ENCODE measurements around the gene HDAC7. TPM values are rescaled to one million over a fixed set of nuclear protein-coding genes. Genes with fewer than 3 reads are reported as not detected.

The HDAC7 gene
- total RNA-seq, 1 donor = 25.4 TPM

DNA sequence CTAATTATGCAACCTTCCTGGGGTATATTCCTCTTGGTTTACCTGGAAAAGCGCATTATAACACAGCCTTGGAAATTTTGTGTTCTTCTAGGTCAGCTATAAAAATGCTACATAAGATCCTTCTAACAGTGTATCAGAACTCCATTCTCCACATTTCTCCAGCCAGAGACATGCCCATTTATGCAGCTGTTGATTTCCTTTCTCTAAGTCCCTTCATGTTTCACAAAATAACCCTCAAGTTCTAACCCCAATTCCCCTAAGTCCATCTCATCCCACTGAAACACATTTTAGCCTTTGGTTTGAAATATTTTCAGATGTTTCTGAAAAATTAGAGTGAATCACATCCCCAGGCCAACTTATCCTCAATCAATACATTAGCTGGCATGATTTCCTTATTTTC is 20.9 kb upstream of the HDAC7 start:
- H3K9me3 ChIP-seq (ENCODE audit: low read depth, low read length) = no peaks in the 10 kb centered on the region
- no peak overlapping the region for H3K4me3 ChIP-seq (ENCODE audit: low read length)
- H3K27me3 ChIP-seq (ENCODE audit: insufficient read depth, low read length) = no peaks in the 10 kb centered on the region
- H3K4me1 ChIP-seq (ENCODE audit: insufficient read depth, low read length) = peaks cover 7% of the 10 kb centered on the region

- peaks cover 20% of the 10 kb centered on the region for H3K4me1 ChIP-seq (ENCODE audit: insufficient read depth, low read length)
- no peak overlapping the region for H3K4me3 ChIP-seq (ENCODE audit: low read length)
- no peaks in the 10 kb centered on the region for H3K9me3 ChIP-seq (ENCODE audit: low read depth, low read length)
- H3K27me3 ChIP-seq (ENCODE audit: insufficient read depth, low read length) = no peaks in the 10 kb centered on the region
Measured at GRCh38 chr12:47839214-47839876, 19.6 kb upstream of the HDAC7 start.

GRCh38 chr12:47838286-47838931 is 18.7 kb upstream of the HDAC7 start:
- Histone ChIP-seq H3K4me3 (ENCODE audit: low read length) (no peak overlapping the region), H3K27me3 (ENCODE audit: insufficient read depth, low read length) (no peaks in the 10 kb centered on the region), H3K4me1 (ENCODE audit: insufficient read depth, low read length) (peaks cover 29% of the 10 kb centered on the region), H3K9me3 (ENCODE audit: low read depth, low read length) (no peaks in the 10 kb centered on the region)

DNA sequence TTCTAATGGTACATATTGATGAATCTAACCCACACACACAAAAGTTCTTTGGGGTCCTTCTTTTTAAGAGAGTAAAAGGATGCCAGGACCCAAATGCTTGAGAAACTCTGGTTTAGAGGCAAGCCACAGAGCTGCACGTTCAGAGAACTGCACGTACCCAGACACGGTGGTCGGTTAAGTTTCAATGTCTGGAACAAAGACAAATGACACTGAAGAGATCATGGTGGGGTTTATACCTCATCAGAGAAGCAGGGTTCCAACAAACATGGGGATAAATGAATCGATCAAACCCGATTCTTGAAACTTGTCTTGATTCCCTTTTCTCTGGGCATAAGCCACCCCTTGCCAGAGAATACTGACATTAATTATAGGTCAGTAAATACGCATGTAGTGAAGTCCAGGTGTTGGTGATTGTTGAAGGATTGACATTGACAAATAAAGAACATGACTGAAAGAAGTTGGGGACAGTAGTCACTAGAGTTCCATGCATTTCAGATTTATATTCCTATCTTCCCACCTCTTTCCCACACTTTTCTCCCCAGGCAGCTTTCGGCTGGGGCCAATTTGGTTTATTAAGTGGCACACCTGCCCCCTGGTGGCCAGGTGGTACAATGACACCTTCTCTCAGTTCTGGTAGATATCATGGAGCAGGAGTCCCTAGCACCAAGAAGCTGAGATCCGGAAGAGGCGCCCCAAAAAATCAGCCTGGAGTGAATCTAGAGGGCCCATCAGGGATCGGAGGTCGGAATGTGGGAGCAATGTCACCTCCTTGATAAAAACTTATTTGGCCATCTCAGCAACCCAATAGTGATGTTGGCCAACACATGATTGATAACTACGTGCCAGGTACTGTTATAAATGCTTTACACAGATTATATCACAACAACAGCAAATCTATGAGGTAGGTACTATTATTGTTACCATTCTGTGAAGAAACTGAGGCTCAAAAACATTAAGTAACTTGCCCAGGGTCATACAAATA is 17.8 kb upstream of the HDAC7 start:
- H3K4me3 ChIP-seq (ENCODE audit: low read length) = no peak overlapping the region
- H3K4me1 ChIP-seq (ENCODE audit: insufficient read depth, low read length) = peaks cover 38% of the 10 kb centered on the region
- no peaks in the 10 kb centered on the region for H3K9me3 ChIP-seq (ENCODE audit: low read depth, low read length)
- no peaks in the 10 kb centered on the region for H3K27me3 ChIP-seq (ENCODE audit: insufficient read depth, low read length)

GRCh38 chr12:47835831-47836155 is 16.1 kb upstream of the HDAC7 start:
- Histone ChIP-seq H3K4me3 (ENCODE audit: low read length) (no peak overlapping the region), H3K9me3 (ENCODE audit: low read depth, low read length) (no peaks in the 10 kb centered on the region), H3K4me1 (ENCODE audit: insufficient read depth, low read length) (peaks cover 53% of the 10 kb centered on the region), H3K27me3 (ENCODE audit: insufficient read depth, low read length) (no peaks in the 10 kb centered on the region)

- Histone ChIP-seq H3K27me3 (ENCODE audit: insufficient read depth, low read length) (no peaks in the 10 kb centered on the region), H3K9me3 (ENCODE audit: low read depth, low read length) (no peaks in the 10 kb centered on the region), H3K4me1 (ENCODE audit: insufficient read depth, low read length) (peaks cover 59% of the 10 kb centered on the region), H3K4me3 (ENCODE audit: low read length) (no peak overlapping the region)
Measured at GRCh38 chr12:47835006-47835830, 15.5 kb upstream of the HDAC7 start.

DNA sequence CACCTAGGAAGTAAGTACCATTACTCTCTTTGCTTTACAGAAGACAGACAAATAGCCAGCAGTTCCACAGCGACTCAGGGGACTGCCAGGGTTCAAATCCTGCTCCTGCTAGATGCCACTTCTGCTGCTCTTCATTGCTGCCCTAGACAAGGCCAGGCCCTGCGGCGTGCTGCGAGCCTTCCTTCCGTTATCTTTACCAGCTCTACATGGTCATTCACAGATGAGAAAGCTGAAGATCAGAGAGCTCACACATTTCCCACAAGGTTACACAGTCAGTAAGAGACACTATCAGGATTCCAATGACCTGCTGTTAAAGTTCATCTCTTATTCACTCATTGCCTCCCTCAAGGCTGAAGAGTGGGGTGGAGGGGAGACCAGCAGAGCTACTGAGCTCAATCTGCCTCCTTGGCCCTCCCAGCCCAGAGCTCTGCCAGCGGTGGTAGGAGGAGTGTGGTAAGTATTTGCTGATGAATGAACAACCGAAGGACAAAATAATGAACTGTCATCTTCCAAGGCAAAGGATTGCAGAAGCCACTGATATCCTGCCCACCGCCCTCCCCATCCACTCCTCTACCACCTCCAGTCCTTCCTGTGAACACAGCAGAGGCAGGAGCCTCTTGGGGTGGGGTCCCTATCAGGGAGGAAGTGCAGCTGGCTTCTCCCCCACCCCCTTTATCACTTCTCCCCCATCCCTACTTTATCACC is 14.6 kb upstream of the HDAC7 start:
- Histone ChIP-seq H3K4me3 (ENCODE audit: low read length) (no peak overlapping the region), H3K4me1 (ENCODE audit: insufficient read depth, low read length) (peaks cover 66% of the 10 kb centered on the region), H3K27me3 (ENCODE audit: insufficient read depth, low read length) (no peaks in the 10 kb centered on the region), H3K9me3 (ENCODE audit: low read depth, low read length) (no peaks in the 10 kb centered on the region)

- H3K4me3 ChIP-seq (ENCODE audit: low read length) = no peak overlapping the region
- no peaks in the 10 kb centered on the region for H3K9me3 ChIP-seq (ENCODE audit: low read depth, low read length)
- H3K4me1 ChIP-seq (ENCODE audit: insufficient read depth, low read length) = peaks cover 73% of the 10 kb centered on the region
- no peaks in the 10 kb centered on the region for H3K27me3 ChIP-seq (ENCODE audit: insufficient read depth, low read length)
Measured at GRCh38 chr12:47833591-47834012, 13.9 kb upstream of the HDAC7 start.

DNA sequence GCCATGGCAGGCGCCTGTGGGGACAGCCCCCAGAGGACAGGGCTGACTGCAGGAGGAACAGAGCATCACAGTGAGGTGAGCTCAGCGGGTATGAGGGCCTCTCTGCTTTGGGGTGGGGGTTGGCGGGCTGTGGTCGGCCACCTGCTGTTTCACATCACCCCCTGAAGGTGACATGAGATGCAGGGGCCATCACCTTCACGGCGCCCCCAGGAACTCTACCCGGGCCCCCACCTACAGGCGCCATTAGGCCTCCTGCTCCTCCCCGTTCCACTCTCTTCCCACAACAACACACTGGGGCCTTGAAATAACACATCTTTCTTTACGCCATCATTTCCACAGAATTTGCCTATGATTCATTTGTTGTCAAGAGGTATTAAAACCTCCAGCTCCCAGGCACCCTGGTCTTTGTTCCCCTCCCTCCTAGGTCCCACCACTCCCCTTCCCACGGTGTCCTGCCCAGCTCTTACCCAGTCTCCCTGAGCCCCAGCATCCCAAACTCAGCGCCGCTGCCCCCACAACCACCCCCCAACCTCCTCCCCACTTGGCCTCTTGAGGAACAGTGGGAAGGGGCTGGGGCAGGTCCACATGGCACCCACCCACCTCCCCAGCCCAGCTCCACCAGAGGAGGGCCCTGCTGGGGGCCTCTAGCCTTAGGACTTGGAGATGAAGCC is 12.7 kb upstream of the HDAC7 start:
- no peaks in the 10 kb centered on the region for H3K27me3 ChIP-seq (ENCODE audit: insufficient read depth, low read length)
- no peaks in the 10 kb centered on the region for H3K9me3 ChIP-seq (ENCODE audit: low read depth, low read length)
- H3K4me1 ChIP-seq (ENCODE audit: insufficient read depth, low read length) = peaks cover 82% of the 10 kb centered on the region
- H3K4me3 ChIP-seq (ENCODE audit: low read length) = no peak overlapping the region

- peaks cover 92% of the 10 kb centered on the region for H3K4me1 ChIP-seq (ENCODE audit: insufficient read depth, low read length)
- no peaks in the 10 kb centered on the region for H3K27me3 ChIP-seq (ENCODE audit: insufficient read depth, low read length)
- no peaks in the 10 kb centered on the region for H3K9me3 ChIP-seq (ENCODE audit: low read depth, low read length)
- no peak overlapping the region for H3K4me3 ChIP-seq (ENCODE audit: low read length)
Measured at GRCh38 chr12:47829584-47829983, 9.9 kb upstream of the HDAC7 start.

- Histone ChIP-seq H3K4me3 (ENCODE audit: low read length) (no peak overlapping the region), H3K27me3 (ENCODE audit: insufficient read depth, low read length) (no peaks in the 10 kb centered on the region), H3K4me1 (ENCODE audit: insufficient read depth, low read length) (peaks cover 92% of the 10 kb centered on the region)
Measured at GRCh38 chr12:47828976-47829482, 9.3 kb upstream of the HDAC7 start.

GRCh38 chr12:47828008-47828975 is 8.6 kb upstream of the HDAC7 start:
- H3K27me3 ChIP-seq (ENCODE audit: insufficient read depth, low read length) = no peaks in the 10 kb centered on the region
- H3K4me3 ChIP-seq (ENCODE audit: low read length) = no peak overlapping the region
- peaks cover 92% of the 10 kb centered on the region for H3K4me1 ChIP-seq (ENCODE audit: insufficient read depth, low read length)
- H3K9me3 ChIP-seq (ENCODE audit: low read depth, low read length) = no peaks in the 10 kb centered on the region

More at GRCh38 chr12:47828976-47829482, 9.3 kb upstream of the HDAC7 start:
- no peaks in the 10 kb centered on the region for H3K9me3 ChIP-seq (ENCODE audit: low read depth, low read length)

Data from mononuclear cell (primary cell).